Pancreas (tissue), 10 donors: ENCODE measurements around the gene SLC2A1. TPM values are rescaled to one million over a fixed set of nuclear protein-coding genes. Genes with fewer than 3 reads are reported as not detected.

Experiments
- ATAC-seq, 4 donors: fragments of 200-7000 bp; cut with Tn5 transposase; one replicate each; pipeline versions ENCODE4 v1.8.0 to v1.9.1; 2020; ENCODE audit warnings: mild to moderate bottlenecking in 4 of 4, moderate library complexity in 4 of 4
- DNase-seq, 6 donors: peaks; one replicate each; pipeline ENCODE4 v3.0.0-alpha.2; 2020
- FAIRE-seq: peaks from 2 replicates; lab custom pipeline; 2012; peaks lifted over from hg19 to GRCh38; lab: Jason Lieb, UNC
- H3K27ac ChIP-seq, 4 donors: fragments of 200-600 bp; sonication (generic); 1 replicate in 3 of 4; 2 replicates in 1 of 4; pipeline versions ENCODE4 v1.5.0 to v1.8.0; 2020
- H3K27me3 ChIP-seq, 4 donors: fragments of 200-600 bp; one replicate each; pipeline ENCODE4 v1.8.0; 2021
- H3K36me3 ChIP-seq, 3 donors: fragments of 200-600 bp; sonication (generic) in 1 of 3; one replicate each; pipeline versions ENCODE4 v1.5.0 to v1.8.0; 2020 to 2021
- H3K4me1 ChIP-seq, 3 donors: fragments of 200-600 bp; one replicate each; pipeline ENCODE4 v1.8.0; 2021
- H3K4me3 ChIP-seq, 4 donors: fragments of 200-600 bp; sonication (generic) in 2 of 4; one replicate each; pipeline versions ENCODE4 v1.5.0 to v1.8.0; 2020 to 2021
- H3K9me3 ChIP-seq, 4 donors: fragments of 200-600 bp; one replicate each; pipeline ENCODE4 v1.8.0; 2021
- CTCF ChIP-seq, 4 donors: fragments of 200-600 bp; sonication (generic) in 3 of 4; IDR thresholded peaks; one replicate each; pipeline versions ENCODE4 v1.5.0 to v1.8.0; 2021; ENCODE audit warnings: antibody characterized with exemption in 4 of 4
- WGBS, 2 donors: extraction: QIAGEN DNeasy Blood & Tissue Kit; methylation state at CpG; one replicate each; pipeline ENCODE4 v1.1.7; 2013; 5-methylcytosine and 5-hydroxymethylcytosine counted together
- intact Hi-C, 3 donors: fragments of 100-400 bp; cut with DNase I; formaldehyde crosslinking; loops; one replicate each; pipeline versions ENCODE4 v1.11.1 to v1.14.2; 2022
- polyA plus RNA-seq, 2 donors: library from polyadenylated mRNA; stranded (reverse); fragments of 200-250 nt; gene quantifications; one replicate each; pipeline ENCODE4 v1.2.3, GENCODE V29; 2013
- total RNA-seq, 6 donors: library from RNA; stranded (reverse); fragmentation: NEBNext Ultra II Directional in 4 of 6; extraction: Animal tissue kit (Norgen Biotek cat#: 25700) in 4 of 6; gene quantifications; one replicate each; pipeline versions ENCODE4 v1.2.1 to v1.2.4, GENCODE V29; 2021 to 2023
- donor health status: healthy with polysubstance abuse.
- donor health status: DM: no; HTN: no; CAD: no; lungs with moderate emphysema.
- donor health status: DM: no; HTN: no; CAD: no.
- donor health status: control.
- donor health status: control.
- donor health status: Bipolar disorder and iron deficiency.
- donor health status: DM: yes; HTN: yes; CAD: no.
- donor health status: DM: no; HTN: no; CAD: no.
- donor health status: DM: no; HTN: no; CAD: no.
- donor health status: DM: yes; HTN: yes; CAD: no.

SLC2A1 gene
- total and polyA plus RNA-seq, 8 donors: 1.6 to 10.9 (median 6.8) TPM

DNA sequence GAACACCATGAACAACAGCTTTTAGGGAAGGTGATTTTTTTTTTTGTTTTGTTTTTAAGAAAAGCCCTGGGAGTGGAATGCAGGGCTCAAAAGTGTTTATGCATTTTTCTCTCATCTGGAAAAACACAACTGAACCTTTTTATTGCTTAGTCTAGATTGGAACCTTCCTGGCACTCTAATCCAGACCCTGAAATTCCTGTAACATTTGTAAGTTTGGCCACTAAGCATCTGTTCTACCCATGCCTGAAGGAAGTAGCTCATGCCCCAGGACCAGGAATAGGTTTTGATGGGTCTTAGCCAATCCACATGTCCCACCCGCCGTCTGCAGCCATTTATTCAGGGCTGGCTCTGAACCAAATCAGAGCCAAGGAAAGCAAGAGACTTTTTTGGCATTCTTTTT lies 39.7 kb upstream of the SLC2A1 start:
- no peak for DNase-seq
- no peaks in the 10 kb centered on the region for H3K36me3 ChIP-seq
- H3K27me3 ChIP-seq: no peaks in the 10 kb centered on the region
- H3K9me3 ChIP-seq: no peaks in the 10 kb centered on the region
- TF ChIP-seq CTCF (IDR thresholded peaks at IDR 0.05): no peak
- H3K27ac ChIP-seq: no peak overlapping the region
- H3K4me1 ChIP-seq: no peaks in the 10 kb centered on the region
- FAIRE-seq: no peak
- no peak for ATAC-seq
- no peak overlapping the region for H3K4me3 ChIP-seq
- WGBS, 2 donors: 79 to 88% methylated on average over 2 of the region's 2 CpGs
- intact Hi-C loops: no loop called here

- FAIRE-seq (no peak), DNase-seq (no peak), ATAC-seq (no peak)
- WGBS, 2 donors: 61% methylated on average over 6 of the region's 6 CpGs
- H3K27ac ChIP-seq: no peak overlapping the region
- H3K4me3 ChIP-seq: no peak overlapping the region
- no peaks in the 10 kb centered on the region for H3K36me3 ChIP-seq
- H3K4me1 ChIP-seq: no peaks in the 10 kb centered on the region
- no peaks in the 10 kb centered on the region for H3K9me3 ChIP-seq
- no peaks in the 10 kb centered on the region for H3K27me3 ChIP-seq
- no peak for TF ChIP-seq CTCF (IDR thresholded peaks at IDR 0.05)
- intact Hi-C loops: no loop called here
Measured at GRCh38 chr1:42996384-42996970, 37.8 kb upstream of the SLC2A1 start.

GRCh38 chr1:42993502-42994136 lies 35.0 kb upstream of the SLC2A1 start:
- DNase-seq: no peak
- H3K9me3 ChIP-seq: no peaks in the 10 kb centered on the region
- TF ChIP-seq CTCF (IDR thresholded peaks at IDR 0.05): no peak
- H3K4me1 ChIP-seq: no peaks in the 10 kb centered on the region
- peak in 3 of 4 donors; percentile 17 to 70 (median 55) for ATAC-seq
- intact Hi-C loops: no loop called here
- FAIRE-seq: no peak
- 76 to 77% methylated on average over 8 of the region's 8 CpGs for WGBS, 2 donors
- no peak overlapping the region for H3K27ac ChIP-seq
- H3K36me3 ChIP-seq: no peaks in the 10 kb centered on the region
- no peaks in the 10 kb centered on the region for H3K27me3 ChIP-seq
- H3K4me3 ChIP-seq: no peak overlapping the region

DNA sequence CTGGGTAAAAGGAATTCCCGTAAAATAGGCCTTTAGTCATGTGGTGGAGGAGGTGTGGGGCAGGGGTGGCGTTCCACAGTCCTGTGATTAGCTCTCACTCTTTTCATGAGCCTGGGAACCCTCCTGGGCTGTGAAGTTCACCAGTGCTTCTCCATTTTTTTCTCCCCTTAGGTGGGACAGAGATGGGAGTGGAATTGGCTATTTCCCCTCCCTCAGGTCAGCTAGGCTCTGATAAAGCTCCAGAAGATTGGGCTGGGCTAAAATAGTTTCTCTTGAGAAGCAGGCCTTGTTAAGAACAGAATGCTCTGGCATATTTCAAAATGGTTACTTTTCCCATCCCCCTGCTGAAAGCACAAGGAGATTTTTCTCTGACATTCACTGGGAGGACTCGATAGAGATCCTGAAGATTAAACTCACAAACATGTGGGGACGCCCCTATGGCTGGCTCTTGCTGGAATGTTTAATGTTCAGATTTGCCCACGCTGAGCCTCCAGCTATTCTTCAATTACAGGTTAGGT lies 33.4 kb upstream of the SLC2A1 start:
- Histone ChIP-seq H3K4me3 (no peak overlapping the region), H3K9me3 (no peaks in the 10 kb centered on the region), H3K27me3 (no peaks in the 10 kb centered on the region), H3K27ac (no peak overlapping the region), H3K4me1 (no peaks in the 10 kb centered on the region), H3K36me3 (no peaks in the 10 kb centered on the region)
- no peak for TF ChIP-seq CTCF (IDR thresholded peaks at IDR 0.05)
- intact Hi-C loops: no loop called here
- peak in 1 of 6 donors; percentile 7 for DNase-seq
- 80 to 87% methylated on average over 5 of the region's 5 CpGs for WGBS, 2 donors
- FAIRE-seq: no peak
- no peak for ATAC-seq

DNA sequence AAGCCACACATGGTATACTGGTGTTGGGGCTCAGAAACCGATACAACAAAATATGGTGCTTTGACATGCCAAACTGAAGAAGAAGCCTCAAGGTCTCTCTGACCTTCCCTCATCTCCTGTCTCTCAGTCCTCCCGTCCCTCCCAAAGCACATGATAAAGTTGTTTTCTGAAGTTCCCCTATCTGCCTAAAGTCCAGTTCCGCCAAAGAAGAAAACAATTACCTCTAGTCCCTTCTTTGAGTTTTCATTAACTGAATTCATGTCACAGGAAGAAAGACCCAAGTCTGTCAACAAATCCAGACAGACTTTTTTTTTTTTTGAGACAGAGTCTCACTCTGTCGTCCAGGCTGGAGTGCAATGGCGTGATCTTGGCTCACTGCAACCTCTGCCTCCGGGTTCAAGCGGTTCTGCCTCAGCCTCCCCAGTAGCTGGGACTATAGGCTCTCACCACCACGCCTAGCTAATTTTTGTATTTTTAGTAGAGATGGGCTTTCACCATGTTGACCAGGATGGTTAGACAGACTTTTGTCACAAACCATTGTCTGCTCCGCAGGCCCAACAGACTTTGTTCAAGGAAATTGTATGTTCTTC lies 32.2 kb upstream of the SLC2A1 start:
- FAIRE-seq (no peak), DNase-seq (no peak), ATAC-seq (no peak)
- intact Hi-C loops: no loop called here
- 75 to 83% methylated on average over 9 of the region's 9 CpGs for WGBS, 2 donors
- Histone ChIP-seq H3K36me3 (no peaks in the 10 kb centered on the region), H3K27ac (no peak overlapping the region), H3K27me3 (no peaks in the 10 kb centered on the region), H3K4me3 (no peak overlapping the region), H3K4me1 (no peaks in the 10 kb centered on the region), H3K9me3 (no peaks in the 10 kb centered on the region)
- TF ChIP-seq CTCF (IDR thresholded peaks at IDR 0.05): no peak
